Activated CD8-positive, alpha-beta memory T cell treated with anti-CD3 and anti-CD28 coated beads for 24 hours (primary cell): ENCODE results near the gene RPA1.
"Not testable (repeated sequence)": the region's sequence is repeated elsewhere in the genome, so short reads cannot be mapped to it uniquely, and the experiment has no call there.

Experiments used
- DNase-seq: peaks from one replicate; pipeline ENCODE4 v3.0.0-alpha.2; 2020

RPA1 gene

GRCh38 chr17:1820528-1821252 lies 9.1 kb upstream of the RPA1 start:
- no peak for DNase-seq

- no peak for DNase-seq
Observed at GRCh38 chr17:1829216-1829591, 601 bp upstream of the RPA1 start.

DNA sequence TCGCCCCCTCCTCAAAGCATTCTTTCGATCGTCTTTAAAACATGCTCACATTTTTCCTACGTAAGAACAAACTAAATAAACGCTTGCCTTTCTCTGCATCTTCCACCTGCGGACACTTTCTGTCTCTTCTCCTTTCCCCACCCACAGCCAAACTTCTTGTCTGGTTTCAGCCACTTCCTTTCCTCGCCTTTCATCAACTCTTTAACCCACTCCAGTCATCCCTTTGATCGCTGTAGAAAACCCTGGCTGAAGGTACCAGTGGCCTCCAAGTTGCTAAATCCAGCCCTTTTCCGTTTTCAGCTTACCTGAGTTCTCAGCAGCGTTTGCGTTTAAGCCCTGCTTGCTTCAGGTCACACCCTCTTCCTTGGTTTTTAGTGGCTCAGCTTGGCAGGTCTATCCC lies 483 bp downstream of the RPA1 start:
- DNase-seq, result peak; percentile 71

GRCh38 chr17:1834380-1835149 lies 4.8 kb downstream of the RPA1 start:
- no peak for DNase-seq

DNA sequence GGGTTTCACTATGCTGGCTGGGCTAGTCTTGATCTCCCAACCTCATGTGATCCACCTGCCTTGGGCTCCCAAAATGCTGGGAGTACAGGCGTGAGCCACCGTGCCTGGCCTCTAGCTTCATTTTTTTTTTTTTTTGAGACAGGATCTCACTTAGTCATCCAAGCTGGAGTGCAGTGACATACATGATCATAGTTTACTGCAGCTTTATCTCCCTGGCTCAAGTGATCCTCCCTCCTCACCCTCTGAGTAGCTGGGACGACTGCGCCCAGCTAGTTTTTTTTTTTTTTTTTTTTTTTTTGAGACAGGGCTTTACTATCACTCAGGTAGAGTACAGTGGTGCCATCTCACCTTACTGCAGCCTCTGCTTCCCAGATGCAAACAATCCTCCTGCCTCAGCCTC lies 9.7 kb downstream of the RPA1 start:
- no peak for DNase-seq

DNA sequence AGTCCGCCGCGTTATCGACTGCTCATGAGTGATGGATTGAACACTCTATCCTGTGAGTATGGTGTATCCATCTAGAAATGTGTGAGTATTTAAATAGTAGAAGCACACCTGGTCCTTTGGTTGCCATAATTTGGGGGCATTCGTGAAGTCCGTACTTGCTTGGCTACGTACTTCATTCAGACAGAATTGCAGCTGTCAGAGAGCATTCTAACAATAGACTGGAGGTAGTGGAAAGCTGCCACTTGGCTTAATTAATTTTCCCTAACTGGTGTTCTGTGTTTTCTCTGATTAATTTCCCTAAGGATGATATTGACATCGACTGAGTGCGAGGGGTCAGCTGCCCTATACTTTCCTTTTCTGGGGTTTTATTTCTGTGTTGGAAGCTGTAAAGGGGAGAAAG lies 14.1 kb downstream of the RPA1 start:
- DNase-seq, result no peak

- no peak for DNase-seq
Observed at GRCh38 chr17:1847191-1847590, 17.4 kb downstream of the RPA1 start.

DNA sequence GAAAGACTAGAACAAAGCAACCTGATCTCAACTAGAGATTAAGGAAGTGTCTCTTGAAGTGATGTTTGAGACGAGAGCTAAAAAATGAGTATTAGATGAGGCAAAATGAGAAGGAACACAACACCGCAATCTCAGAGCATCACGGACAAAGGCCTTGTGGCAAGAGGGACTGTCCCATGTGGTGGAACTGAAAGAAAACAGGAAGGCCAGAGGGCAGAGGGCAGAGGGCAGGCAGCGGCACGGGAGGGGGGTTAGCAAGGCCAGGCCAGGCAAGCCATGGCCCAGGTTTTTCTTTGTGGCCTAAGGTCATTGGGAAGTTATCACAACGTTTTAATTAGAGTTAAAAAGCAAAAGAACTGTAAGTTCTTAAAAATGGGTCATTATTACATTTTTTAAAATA lies 22.5 kb downstream of the RPA1 start:
- DNase-seq, result no peak

GRCh38 chr17:1853698-1854097 lies 23.9 kb downstream of the RPA1 start:
- DNase-seq, result no peak

- not testable (repeated sequence) for DNase-seq
Observed at GRCh38 chr17:1856462-1856861, 26.7 kb downstream of the RPA1 start.

- no peak for DNase-seq
Observed at GRCh38 chr17:1860978-1861377, 31.2 kb downstream of the RPA1 start.

- no peak for DNase-seq
Observed at GRCh38 chr17:1861391-1862010, 31.7 kb downstream of the RPA1 start.

DNA sequence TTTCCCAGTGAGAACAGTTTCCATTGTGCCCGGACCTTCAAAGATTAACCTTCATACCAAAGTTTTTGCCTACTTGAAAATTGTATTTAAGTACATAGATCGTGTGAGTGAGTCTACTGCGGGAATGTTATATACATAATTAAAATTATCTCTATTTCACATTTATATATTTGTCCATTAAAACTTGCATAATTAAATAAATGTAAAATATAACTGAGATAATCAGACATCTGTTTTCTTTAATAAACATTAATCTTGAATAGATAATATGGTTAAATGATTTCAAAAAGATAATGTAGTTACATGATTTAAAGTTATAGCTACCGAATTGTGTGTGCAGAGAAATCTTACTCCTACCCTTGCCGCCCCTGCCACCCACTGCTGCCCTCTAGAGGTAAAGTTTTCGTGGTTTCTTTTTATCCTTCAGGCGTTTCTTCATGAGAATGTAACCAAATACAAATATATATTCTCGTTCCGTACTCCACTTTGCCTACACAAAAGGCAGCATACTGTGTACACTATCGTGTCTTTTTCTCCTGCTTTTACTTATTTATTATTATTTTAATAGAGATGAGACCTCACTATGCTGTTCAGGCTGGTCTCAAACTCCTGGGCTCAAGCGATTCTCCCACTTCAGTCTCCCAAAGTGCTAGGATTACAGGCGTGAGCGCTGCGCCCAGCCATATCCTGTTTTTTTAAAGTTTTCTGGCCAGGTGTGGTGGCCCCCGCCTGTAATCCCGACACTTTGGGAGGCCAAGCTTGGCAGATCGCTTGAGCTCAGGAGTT lies 35.6 kb downstream of the RPA1 start:
- DNase-seq, result no peak

GRCh38 chr17:1867307-1867706 lies 37.5 kb downstream of the RPA1 start:
- no peak for DNase-seq

DNA sequence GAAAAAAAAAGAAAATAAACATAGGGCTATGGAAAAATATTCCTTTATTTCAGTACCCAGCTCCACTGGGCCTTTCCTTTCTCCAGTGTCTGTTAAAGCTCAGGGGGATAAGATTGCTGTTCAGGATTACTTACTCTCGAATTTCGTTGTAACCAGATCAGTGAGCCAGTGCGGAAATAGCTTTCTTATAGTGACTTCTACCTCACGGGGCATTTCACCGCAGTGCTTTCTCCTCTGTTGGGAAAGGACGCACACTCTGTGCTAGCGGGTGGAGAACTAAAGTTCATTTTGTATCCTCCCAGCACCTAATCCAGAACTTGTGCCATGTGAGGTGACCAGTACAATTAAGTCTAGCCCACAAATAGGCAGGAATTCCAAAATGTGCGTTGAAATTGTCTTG lies 38.3 kb downstream of the RPA1 start:
- no peak for DNase-seq

GRCh38 chr17:1870592-1870991 lies 40.8 kb downstream of the RPA1 start:
- no peak for DNase-seq

DNA sequence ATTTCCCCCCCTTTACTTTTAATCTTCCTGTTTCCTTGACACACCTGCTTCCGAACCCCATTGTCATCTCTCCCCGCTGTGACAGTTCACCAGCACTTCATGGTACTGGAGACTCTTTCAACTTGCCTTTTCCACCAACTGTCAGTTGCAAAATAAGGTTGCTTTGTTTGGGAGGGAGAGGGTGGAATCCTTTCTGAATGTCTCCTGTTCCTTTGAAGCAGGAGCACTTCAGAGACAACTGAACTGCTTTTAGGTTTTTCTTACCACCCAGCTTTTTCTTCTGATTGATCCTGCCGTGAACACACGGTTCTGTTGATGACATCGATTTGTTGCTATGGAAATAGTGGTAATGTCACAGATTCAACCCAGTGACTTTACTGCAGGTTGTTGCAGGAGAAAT lies 42.0 kb downstream of the RPA1 start:
- DNase-seq, result no peak

- no peak for DNase-seq
Observed at GRCh38 chr17:1872254-1872653, 42.4 kb downstream of the RPA1 start.

- no peak for DNase-seq
Observed at GRCh38 chr17:1872976-1873375, 43.2 kb downstream of the RPA1 start.

- DNase-seq, result no peak
Observed at GRCh38 chr17:1873418-1873817, 43.6 kb downstream of the RPA1 start.

DNA sequence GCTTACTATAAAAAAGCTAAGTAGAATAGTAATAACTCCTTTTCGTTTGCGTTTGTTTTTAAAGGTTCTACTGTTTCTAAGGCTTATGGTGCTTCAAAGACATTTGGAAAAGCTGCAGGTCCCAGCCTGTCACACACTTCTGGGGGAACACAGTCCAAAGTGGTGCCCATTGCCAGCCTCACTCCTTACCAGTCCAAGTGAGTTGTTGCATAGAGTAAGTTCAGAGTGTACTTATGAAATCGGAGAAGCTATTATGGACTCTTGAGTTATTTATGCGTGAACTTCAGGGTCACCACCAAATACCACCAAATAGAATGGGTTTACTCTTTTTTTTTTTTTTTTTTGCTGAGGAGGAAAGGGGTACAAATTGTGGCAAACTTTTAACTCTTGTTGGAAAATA lies 45.8 kb downstream of the RPA1 start:
- no peak for DNase-seq

- DNase-seq, result no peak
Observed at GRCh38 chr17:1878419-1879121, 48.8 kb downstream of the RPA1 start.
